K562 (cell line): ENCODE data around the gene ZNF667. TPM values are rescaled to one million over a fixed set of nuclear protein-coding genes. Genes with fewer than 3 reads are reported as not detected.

ENCODE experiments used
- ADNP ChIP-seq: fragments of 200-800 bp; sonication (Bioruptor generic); IDR thresholded peaks from 2 replicates; pipeline ENCODE4 v1.6.1; 2016; ENCODE audit warnings: missing genetic modification characterization, missing compliant biosample characterization
- ATF1 ChIP-seq, 2 experiments: fragments of 450-650 bp in 1 of 2; IDR thresholded peaks; 2 replicates each; pipeline ENCODE4 v1.6.1; 2016; ENCODE audit warnings: missing compliant biosample characterization in 1 of 2, missing genetic modification characterization in 1 of 2
- BRD9 ChIP-seq: fragments of 450-650 bp; IDR thresholded peaks from 2 replicates; pipeline ENCODE4 v1.6.1; 2018; ENCODE audit warnings: low read depth; ENCODE audit not compliant: partially characterized antibody
- CEBPB ChIP-seq: fragments of 450-650 bp; IDR thresholded peaks from 2 replicates; pipeline ENCODE4 v1.6.1; 2016; ENCODE audit warnings: missing genetic modification characterization, missing compliant biosample characterization
- EGR1 ChIP-seq: fragments of 450-650 bp; conservative IDR thresholded peaks from 2 replicates; pipeline ENCODE4 v1.6.1; 2017; ENCODE audit warnings: mild to moderate bottlenecking
- GTF2A2 ChIP-seq: IDR thresholded peaks from 2 replicates; pipeline ENCODE4 v1.6.1; 2016; ENCODE audit warnings: mild to moderate bottlenecking, missing genetic modification characterization, missing compliant biosample characterization
- HCFC1 ChIP-seq: IDR thresholded peaks from 2 replicates; pipeline ENCODE4 v1.6.1; 2012; ENCODE audit warnings: low read depth, low read length, improper control_type of control experiment
- NRF1 ChIP-seq, 2 experiments: fragments of 450-650 bp; IDR thresholded peaks in 1 of 2; conservative IDR thresholded peaks in 1 of 2; 2 replicates each; pipeline ENCODE4 v1.6.1; 2014; ENCODE audit warnings: mild to moderate bottlenecking in 2 of 2
- polyA plus RNA-seq, 8 experiments: library from polyadenylated mRNA; depleted of rRNA in 4 of 8; stranded (reverse) in 5 of 8; unstranded in 3 of 8; fragments of >200 nt; fragmentation: Nextera tagmentation in 2 of 8; fragmentation: Illumina TruSeq in 1 of 8; extraction: Ambion mirVana in 2 of 8; extraction: Trizol in 1 of 8; gene quantifications; 2 replicates each; pipeline versions ENCODE4 v1.2.1 to v1.2.3, GENCODE V29; 2011 to 2014; ENCODE audit warnings: inconsistent platforms in 1 of 8, missing spikeins in 1 of 8
- total RNA-seq, 7 experiments: library from RNA; depleted of rRNA in 6 of 7; stranded (reverse); fragments of >200 nt in 6 of 7; fragmentation: Illumina TruSeq in 2 of 7; extraction: Trizol in 2 of 7; gene quantifications; 2 replicates each; pipeline versions ENCODE4 v1.2.1 to v1.2.3, GENCODE V29; 2011 to 2021; ENCODE audit warnings: low replicate concordance in 1 of 7
- TF ChIP-seq, protein P1 (sequence below): IDR thresholded peaks from 3 replicates; pipeline ENCODE4 v1.6.1; 2011; ENCODE audit warnings: borderline replicate concordance, mild to moderate bottlenecking; ENCODE audit not compliant: insufficient read length, insufficient read depth
- TF ChIP-seq, protein P2 (sequence below): fragments of 450-650 bp; IDR thresholded peaks from 2 replicates; pipeline ENCODE4 v1.6.1; 2016; ENCODE audit warnings: mild to moderate bottlenecking, moderate library complexity

ZNF667 gene
- total and polyA plus RNA-seq, 9 of the 15 experiments (the other 6 are each of a cell fraction or from before 2014, with no cell fraction given): not detected

GRCh38 chr19:56477429-56478338 is 539 bp upstream of the ZNF667 start (continued):
- TF ChIP-seq BRD9 (no peak), GTF2A2 (tag) (no peak), HCFC1 (peak; percentile 69), ATF1 (CRISPR knock-in tag; IDR thresholded peaks at IDR 0.05) (no peak), ATF1 (tag; IDR thresholded peaks at IDR 0.05) (peak; percentile 29; the same call in 1 of the 2 replicates), ADNP (no peak), NRF1 (conservative IDR thresholded peaks at IDR 0.05 in 1 of 2, IDR thresholded peaks at IDR 0.05 in 1 of 2) (peak; percentile 86 to 89), EGR1 (peak; percentile 21; the same call in 1 of the 2 replicates), CEBPB (tag) (peak; percentile 69)
- TF ChIP-seq, protein P1, sequence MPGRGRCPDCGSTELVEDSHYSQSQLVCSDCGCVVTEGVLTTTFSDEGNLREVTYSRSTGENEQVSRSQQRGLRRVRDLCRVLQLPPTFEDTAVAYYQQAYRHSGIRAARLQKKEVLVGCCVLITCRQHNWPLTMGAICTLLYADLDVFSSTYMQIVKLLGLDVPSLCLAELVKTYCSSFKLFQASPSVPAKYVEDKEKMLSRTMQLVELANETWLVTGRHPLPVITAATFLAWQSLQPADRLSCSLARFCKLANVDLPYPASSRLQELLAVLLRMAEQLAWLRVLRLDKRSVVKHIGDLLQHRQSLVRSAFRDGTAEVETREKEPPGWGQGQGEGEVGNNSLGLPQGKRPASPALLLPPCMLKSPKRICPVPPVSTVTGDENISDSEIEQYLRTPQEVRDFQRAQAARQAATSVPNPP: no peak
- TF ChIP-seq, protein P2, sequence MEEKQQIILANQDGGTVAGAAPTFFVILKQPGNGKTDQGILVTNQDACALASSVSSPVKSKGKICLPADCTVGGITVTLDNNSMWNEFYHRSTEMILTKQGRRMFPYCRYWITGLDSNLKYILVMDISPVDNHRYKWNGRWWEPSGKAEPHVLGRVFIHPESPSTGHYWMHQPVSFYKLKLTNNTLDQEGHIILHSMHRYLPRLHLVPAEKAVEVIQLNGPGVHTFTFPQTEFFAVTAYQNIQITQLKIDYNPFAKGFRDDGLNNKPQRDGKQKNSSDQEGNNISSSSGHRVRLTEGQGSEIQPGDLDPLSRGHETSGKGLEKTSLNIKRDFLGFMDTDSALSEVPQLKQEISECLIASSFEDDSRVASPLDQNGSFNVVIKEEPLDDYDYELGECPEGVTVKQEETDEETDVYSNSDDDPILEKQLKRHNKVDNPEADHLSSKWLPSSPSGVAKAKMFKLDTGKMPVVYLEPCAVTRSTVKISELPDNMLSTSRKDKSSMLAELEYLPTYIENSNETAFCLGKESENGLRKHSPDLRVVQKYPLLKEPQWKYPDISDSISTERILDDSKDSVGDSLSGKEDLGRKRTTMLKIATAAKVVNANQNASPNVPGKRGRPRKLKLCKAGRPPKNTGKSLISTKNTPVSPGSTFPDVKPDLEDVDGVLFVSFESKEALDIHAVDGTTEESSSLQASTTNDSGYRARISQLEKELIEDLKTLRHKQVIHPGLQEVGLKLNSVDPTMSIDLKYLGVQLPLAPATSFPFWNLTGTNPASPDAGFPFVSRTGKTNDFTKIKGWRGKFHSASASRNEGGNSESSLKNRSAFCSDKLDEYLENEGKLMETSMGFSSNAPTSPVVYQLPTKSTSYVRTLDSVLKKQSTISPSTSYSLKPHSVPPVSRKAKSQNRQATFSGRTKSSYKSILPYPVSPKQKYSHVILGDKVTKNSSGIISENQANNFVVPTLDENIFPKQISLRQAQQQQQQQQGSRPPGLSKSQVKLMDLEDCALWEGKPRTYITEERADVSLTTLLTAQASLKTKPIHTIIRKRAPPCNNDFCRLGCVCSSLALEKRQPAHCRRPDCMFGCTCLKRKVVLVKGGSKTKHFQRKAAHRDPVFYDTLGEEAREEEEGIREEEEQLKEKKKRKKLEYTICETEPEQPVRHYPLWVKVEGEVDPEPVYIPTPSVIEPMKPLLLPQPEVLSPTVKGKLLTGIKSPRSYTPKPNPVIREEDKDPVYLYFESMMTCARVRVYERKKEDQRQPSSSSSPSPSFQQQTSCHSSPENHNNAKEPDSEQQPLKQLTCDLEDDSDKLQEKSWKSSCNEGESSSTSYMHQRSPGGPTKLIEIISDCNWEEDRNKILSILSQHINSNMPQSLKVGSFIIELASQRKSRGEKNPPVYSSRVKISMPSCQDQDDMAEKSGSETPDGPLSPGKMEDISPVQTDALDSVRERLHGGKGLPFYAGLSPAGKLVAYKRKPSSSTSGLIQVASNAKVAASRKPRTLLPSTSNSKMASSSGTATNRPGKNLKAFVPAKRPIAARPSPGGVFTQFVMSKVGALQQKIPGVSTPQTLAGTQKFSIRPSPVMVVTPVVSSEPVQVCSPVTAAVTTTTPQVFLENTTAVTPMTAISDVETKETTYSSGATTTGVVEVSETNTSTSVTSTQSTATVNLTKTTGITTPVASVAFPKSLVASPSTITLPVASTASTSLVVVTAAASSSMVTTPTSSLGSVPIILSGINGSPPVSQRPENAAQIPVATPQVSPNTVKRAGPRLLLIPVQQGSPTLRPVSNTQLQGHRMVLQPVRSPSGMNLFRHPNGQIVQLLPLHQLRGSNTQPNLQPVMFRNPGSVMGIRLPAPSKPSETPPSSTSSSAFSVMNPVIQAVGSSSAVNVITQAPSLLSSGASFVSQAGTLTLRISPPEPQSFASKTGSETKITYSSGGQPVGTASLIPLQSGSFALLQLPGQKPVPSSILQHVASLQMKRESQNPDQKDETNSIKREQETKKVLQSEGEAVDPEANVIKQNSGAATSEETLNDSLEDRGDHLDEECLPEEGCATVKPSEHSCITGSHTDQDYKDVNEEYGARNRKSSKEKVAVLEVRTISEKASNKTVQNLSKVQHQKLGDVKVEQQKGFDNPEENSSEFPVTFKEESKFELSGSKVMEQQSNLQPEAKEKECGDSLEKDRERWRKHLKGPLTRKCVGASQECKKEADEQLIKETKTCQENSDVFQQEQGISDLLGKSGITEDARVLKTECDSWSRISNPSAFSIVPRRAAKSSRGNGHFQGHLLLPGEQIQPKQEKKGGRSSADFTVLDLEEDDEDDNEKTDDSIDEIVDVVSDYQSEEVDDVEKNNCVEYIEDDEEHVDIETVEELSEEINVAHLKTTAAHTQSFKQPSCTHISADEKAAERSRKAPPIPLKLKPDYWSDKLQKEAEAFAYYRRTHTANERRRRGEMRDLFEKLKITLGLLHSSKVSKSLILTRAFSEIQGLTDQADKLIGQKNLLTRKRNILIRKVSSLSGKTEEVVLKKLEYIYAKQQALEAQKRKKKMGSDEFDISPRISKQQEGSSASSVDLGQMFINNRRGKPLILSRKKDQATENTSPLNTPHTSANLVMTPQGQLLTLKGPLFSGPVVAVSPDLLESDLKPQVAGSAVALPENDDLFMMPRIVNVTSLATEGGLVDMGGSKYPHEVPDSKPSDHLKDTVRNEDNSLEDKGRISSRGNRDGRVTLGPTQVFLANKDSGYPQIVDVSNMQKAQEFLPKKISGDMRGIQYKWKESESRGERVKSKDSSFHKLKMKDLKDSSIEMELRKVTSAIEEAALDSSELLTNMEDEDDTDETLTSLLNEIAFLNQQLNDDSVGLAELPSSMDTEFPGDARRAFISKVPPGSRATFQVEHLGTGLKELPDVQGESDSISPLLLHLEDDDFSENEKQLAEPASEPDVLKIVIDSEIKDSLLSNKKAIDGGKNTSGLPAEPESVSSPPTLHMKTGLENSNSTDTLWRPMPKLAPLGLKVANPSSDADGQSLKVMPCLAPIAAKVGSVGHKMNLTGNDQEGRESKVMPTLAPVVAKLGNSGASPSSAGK: peak; percentile 33; the same call in 1 of the 2 replicates
